ENCODE data around the gene PSENEN.

PSENEN gene

DNA sequence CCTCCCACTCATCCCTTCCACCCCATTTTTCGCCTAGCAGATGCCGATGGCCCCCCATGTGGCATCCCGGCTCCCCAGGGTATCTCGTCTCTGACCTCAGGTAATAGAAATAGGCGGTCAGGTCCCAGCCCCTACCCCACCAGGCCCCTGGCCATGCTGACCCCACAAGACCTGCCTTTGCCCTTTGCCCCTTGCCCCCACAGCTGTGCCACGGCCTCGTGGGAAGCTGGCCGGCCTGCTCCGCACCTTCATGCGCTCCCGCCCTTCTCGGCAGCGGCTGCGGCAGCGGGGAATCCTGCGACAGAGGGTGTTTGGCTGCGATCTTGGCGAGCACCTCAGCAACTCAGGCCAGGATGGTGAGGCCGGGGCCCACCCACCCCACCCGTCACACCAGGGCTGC, 35.3 kb downstream of the PSENEN start:
- DNase-seq (ENCODE audit: low read depth in 2 of 2), result no peak
- TF ChIP-seq CTCF (IDR thresholded peaks at IDR 0.05; ENCODE audit: low read depth, low read length), result no peak
- H3K4me3 ChIP-seq (replicated peaks in 1 of 2; ENCODE audit: low read depth in 2 of 2, low read length in 2 of 2), result no peak overlapping the region

GRCh38 chr19:35781650-35782049, 36.2 kb downstream of the PSENEN start:
- no peak overlapping the region for H3K4me3 ChIP-seq (replicated peaks in 1 of 2; ENCODE audit: low read depth in 2 of 2, low read length in 2 of 2)
- no peak for TF ChIP-seq CTCF (IDR thresholded peaks at IDR 0.05; ENCODE audit: low read depth, low read length)
- DNase-seq (ENCODE audit: low read depth in 2 of 2), result no peak

GRCh38 chr19:35782589-35782988, 37.1 kb downstream of the PSENEN start:
- no peak overlapping the region for H3K4me3 ChIP-seq (replicated peaks in 1 of 2; ENCODE audit: low read depth in 2 of 2, low read length in 2 of 2)
- no peak for TF ChIP-seq CTCF (IDR thresholded peaks at IDR 0.05; ENCODE audit: low read depth, low read length)
- no peak for DNase-seq (ENCODE audit: low read depth in 2 of 2)

DNA sequence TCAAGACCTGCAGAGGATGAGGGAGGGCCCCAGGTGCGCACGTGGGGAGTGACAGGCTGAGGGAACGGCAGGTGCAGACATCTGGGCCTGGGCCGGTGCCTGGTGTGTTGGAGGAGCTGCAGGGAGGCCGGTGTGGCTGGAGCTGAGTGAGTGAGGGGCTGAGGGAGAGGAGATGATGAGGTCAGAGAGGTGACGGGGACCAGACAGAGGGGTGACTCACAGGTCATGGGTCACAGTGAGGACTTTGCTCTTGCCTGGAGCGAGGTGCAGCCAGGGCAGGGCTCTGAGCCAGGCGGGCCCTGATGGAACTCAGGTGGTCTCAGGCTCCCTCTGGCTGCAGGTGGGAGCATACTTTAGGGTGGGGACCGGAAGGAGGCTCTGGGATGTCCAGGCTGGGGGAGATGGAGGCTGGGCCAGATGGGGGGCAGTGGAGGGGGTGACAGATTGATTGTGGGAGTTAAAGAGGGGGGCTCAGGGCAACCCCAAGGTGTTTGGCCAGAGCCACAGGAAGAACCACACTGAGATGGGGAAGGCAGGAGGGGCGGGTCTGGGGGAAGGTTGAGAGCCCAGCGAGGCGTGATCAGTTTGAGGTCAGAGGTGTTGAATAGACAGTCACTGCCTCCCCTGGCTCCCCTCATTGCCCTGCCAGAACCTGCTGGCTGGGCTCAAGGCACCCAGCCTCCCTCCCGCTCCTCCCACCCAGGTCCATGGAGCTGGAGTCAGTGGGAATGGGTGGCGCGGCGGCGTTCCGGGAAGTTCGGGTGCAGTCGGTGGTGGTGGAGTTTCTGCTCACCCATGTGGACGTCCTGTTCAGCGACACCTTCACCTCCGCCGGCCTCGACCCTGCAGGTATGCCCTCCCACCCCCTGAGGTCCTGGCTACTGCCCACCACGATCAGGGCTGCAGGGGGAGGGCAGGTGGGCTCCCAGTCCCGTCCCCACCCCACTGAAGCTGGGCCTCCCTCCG, 38.3 kb downstream of the PSENEN start:
- TF ChIP-seq CTCF (IDR thresholded peaks at IDR 0.05; ENCODE audit: low read depth, low read length), result no peak
- H3K4me3 ChIP-seq (replicated peaks in 1 of 2; ENCODE audit: low read depth in 2 of 2, low read length in 2 of 2), result no peak overlapping the region
- DNase-seq (ENCODE audit: low read depth in 2 of 2), result no peak

DNA sequence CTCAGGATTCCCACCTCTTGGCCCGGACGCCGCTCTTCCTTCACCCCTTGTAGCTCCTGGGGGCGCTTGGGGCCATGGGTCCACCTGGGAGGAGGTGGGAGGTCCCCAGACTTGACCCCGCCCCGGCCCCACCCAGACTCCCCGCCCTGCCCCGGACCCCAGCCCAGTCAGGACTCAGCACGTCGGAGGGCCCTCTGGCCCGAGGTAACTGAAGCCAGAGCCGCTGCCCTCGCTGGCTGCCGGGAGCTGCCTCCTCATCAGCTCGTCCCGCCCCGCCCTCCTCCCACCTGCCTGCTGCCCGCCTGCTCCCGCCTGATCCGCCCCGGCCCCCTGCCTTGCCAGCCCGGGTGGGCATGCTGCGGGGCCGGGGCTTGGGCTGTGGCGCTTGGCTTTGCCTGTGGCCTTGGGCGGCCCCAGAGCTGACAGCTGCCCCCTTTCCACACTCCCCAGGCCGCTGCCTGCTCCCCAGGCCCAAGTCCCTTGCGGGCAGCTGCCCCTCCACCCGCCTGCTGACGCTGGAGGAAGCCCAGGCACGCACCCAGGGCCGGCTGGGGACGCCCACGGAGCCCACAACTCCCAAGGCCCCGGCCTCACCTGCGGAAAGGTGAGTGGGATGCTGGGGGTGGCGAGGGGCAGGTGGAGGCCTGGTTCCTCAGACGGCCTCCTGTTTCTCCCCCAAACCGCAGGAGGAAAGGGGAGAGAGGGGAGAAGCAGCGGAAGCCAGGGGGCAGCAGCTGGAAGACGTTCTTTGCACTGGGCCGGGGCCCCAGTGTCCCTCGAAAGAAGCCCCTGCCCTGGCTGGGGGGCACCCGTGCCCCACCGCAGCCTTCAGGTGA, 39.3 kb downstream of the PSENEN start:
- DNase-seq (ENCODE audit: low read depth in 2 of 2), result no peak
- no peak for TF ChIP-seq CTCF (IDR thresholded peaks at IDR 0.05; ENCODE audit: low read depth, low read length)
- no peak overlapping the region for H3K4me3 ChIP-seq (replicated peaks in 1 of 2; ENCODE audit: low read depth in 2 of 2, low read length in 2 of 2)

DNA sequence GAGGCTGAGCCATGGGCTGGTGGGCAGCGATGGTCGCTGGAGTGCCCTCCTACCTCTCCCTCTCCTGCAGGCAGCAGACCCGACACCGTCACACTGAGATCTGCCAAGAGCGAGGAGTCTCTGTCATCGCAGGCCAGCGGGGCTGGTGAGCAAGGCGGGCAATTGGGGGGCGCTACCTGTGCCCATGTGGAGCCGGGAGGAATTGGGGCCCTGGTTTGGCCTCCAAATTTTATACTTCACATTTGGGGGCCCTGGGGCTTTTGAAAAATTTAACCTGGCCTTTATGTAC, 39.8 kb downstream of the PSENEN start:
- DNase-seq (ENCODE audit: low read depth in 2 of 2), result no peak
- TF ChIP-seq CTCF (IDR thresholded peaks at IDR 0.05; ENCODE audit: low read depth, low read length), result no peak
- no peak overlapping the region for H3K4me3 ChIP-seq (replicated peaks in 1 of 2; ENCODE audit: low read depth in 2 of 2, low read length in 2 of 2)

All from cardiac fibroblast (primary cell).